Measurements from ENCODE around the gene HOXA4.

GRCh38 chr7:27139334-27140125, 9.0 kb upstream of the HOXA4 start:
- no peak for TF ChIP-seq POLR2A (IDR thresholded peaks at IDR 0.05)
- TF ChIP-seq CTCF (IDR thresholded peaks at IDR 0.05) = no peak
